Measurements from ENCODE around the gene MTG1. TPM values are rescaled to one million over a fixed set of nuclear protein-coding genes. Genes with fewer than 3 reads are reported as not detected.
A peak's percentile ranks its signal among the peaks of the same experiment; 100 is the strongest.

Gene MTG1, protein sequence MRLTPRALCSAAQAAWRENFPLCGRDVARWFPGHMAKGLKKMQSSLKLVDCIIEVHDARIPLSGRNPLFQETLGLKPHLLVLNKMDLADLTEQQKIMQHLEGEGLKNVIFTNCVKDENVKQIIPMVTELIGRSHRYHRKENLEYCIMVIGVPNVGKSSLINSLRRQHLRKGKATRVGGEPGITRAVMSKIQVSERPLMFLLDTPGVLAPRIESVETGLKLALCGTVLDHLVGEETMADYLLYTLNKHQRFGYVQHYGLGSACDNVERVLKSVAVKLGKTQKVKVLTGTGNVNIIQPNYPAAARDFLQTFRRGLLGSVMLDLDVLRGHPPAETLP
- polyA plus RNA-seq: 51.8 TPM

DNA sequence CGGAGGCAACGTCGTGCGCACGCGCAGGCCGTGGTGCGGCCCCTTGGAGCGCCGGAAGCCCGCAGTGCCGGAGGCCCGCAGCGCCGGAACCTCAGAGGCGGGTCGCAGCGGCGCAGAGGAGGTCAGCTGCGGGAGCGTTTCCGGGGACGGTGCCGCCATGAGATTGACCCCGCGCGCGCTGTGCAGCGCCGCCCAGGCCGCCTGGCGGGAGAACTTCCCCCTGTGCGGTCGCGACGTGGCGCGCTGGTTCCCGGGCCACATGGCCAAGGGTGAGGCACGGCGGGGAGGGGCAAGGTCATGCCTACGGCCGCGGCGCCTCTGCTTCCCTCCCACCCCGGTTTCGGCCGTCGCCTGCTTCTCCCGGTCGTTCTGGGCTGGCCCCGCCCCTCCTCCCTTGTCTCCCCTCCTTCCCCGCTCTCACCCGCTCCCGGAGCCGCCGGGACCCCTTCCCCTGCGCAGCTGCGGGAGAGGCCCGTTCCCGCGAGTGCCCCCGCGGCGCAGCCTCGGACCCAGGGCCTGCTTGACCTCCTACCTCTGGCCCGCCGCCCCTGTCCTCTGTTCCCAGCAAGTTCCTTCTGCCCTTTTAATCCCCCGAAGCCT lies at the start of gene MTG1:
Gene MTG1, plus strand, starts transcription at position 94 of the 600 bp plus-strand sequence. Its CDS starts 64 bp downstream, at position 158.
- Mint-ChIP-seq H3K27me3 (no peaks in the 10 kb centered on the region), H3K9me3 (no peaks in the 10 kb centered on the region), H3K4me3 (peak within 1 kb of the TSS; percentile 88 to 94 (median 90)), H3K36me3 (peaks cover 7% of the 10 kb centered on the region), H3K4me1 (peaks cover 29 to 34% (median 30%) of the 10 kb centered on the region in 3 donors), H3K27ac (peak within 1 kb of the TSS; percentile 75 to 97 (median 87))

DNA sequence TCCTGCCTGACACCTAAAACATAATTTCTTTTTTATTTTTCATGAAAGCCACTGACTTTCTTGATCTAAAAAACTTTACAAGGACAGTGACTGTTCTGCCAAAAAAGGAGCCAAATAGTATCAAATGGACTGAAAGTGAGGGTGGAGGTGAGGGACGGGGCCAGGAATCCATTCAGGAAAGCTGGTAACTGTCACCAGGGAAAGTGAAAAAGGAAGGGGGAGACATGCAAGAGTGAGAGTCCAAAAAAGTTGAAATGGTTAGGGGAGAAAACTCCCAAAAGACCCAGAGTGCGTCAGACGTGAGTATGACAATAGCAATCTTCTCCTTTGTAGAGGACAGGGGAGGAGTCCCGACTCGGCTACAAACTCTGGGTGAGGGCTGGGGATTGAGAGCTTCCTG lies 49.7 kb upstream of the MTG1 start:
- peaks cover 0 to 3% (median 0%) of the 10 kb centered on the region in 3 donors for H3K4me1 Mint-ChIP-seq
- H3K4me3 Mint-ChIP-seq: no peak overlapping the region
- no peaks in the 10 kb centered on the region for H3K9me3 Mint-ChIP-seq
- no peaks in the 10 kb centered on the region for H3K36me3 Mint-ChIP-seq
- no peak overlapping the region for H3K27ac Mint-ChIP-seq
- H3K27me3 Mint-ChIP-seq: peaks cover 35% of the 10 kb centered on the region

DNA sequence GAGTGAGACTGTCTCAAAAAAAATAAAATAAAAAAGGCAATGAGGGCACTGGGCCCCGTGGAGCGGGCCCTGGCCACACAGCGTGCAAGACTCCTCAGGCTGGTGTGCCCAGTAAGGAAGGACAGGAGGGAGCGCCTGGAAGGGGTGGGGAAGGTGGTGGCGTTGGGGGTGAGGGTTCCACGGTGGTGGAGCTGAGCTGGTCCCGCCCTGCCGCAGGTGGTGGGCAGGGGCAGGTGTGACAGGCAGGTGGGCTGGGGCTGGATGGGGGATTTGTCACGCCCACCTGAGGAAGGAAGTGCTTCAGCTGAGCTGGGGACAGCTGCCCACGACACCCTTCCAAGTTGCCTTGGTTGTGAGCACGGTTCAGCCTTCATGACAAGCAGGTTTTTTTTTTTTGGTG lies 47.5 kb upstream of the MTG1 start:
- Mint-ChIP-seq H3K27me3 (peaks cover 31% of the 10 kb centered on the region), H3K36me3 (no peaks in the 10 kb centered on the region), H3K9me3 (no peaks in the 10 kb centered on the region), H3K27ac (no peak overlapping the region), H3K4me1 (peaks cover 0 to 4% (median 0%) of the 10 kb centered on the region in 3 donors), H3K4me3 (peak overlapping the region in 1 of 4 donors; percentile 76)

DNA sequence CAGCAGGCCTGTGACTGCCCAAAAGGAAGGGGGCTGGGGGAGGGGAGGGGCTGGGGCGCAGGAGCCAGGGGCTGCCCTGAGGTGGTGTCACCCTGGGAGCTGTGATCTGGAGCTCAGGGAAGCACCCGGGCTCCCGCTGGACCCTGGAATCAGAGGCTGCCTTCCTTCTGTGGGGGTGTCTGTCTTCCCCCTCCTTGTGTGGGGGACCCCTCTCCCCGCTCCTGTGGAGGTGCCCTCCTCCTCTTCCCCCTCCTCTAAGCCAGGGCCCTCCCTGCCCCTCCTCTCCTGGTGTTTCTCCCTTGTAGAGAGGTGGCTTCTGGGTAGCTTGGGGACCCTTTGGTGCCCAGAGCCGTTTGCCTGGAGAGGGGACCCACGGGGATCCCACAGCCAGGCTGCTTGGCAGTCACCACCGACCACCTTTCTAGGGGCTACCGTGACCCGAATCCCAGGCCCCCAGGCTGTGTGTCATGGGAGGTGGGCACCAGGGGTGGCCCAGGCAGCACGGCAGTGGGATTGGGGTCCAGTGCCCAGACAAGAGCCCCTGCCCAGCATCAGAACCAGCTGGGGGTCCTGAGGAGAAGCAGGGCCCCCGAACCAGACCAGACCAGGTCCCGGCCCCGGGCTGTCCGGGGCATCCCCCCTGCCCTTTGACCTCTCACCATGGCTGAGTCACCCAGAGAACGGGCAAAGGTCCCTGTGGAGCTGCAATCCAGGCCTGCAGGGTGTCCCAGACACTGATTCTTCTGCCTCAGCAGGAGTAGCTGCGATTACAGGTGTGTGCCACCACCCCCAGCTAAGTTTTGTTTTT lies 46.0 kb upstream of the MTG1 start:
- H3K9me3 Mint-ChIP-seq: no peaks in the 10 kb centered on the region
- peaks cover 28% of the 10 kb centered on the region for H3K27me3 Mint-ChIP-seq
- no peak overlapping the region for H3K27ac Mint-ChIP-seq
- no peaks in the 10 kb centered on the region for H3K36me3 Mint-ChIP-seq
- H3K4me3 Mint-ChIP-seq: no peak overlapping the region
- peaks cover 0 to 4% (median 0%) of the 10 kb centered on the region in 3 donors for H3K4me1 Mint-ChIP-seq

DNA sequence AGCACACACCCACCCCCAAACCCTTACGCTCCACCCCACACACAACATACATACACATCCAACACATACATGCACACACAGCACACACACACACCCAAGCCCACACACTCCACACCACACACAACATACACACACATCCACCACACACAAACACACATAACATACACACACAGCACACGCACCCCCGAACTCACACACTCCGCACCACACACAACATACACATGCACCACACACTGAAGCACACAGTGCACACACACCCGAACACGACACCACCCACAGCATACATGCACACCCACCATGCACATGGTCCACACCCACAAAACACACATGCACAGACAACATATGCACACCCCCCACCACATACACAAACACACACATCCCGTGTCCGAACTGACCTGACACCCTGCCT lies 44.8 kb upstream of the MTG1 start:
- H3K27ac Mint-ChIP-seq: no peak overlapping the region
- H3K36me3 Mint-ChIP-seq: no peaks in the 10 kb centered on the region
- peaks cover 19% of the 10 kb centered on the region for H3K27me3 Mint-ChIP-seq
- no peak overlapping the region for H3K4me3 Mint-ChIP-seq
- no peaks in the 10 kb centered on the region for H3K9me3 Mint-ChIP-seq
- peaks cover 0 to 5% (median 0%) of the 10 kb centered on the region in 3 donors for H3K4me1 Mint-ChIP-seq

DNA sequence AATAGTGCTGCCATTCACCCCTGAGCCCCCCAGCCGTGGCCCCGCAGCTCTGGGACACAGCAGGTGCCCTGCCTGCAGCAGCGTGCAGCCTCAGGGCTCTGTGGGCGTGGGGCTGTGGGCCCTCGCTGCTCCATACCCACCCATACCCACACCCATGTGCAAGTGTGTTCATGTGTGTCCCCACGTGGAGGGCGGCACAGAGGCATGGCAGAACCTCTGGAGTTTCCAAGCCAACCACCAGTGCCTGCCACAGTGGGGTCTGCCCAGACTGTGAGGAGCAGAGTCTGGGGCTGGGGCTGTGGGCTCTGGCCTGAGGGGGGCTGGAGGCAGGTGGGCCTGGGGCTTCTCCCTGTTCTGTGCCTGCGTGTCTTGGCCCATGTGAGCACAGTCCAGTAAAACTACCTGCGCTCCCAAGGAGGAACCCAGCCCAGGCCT lies 44.4 kb upstream of the MTG1 start:
- H3K27ac Mint-ChIP-seq: no peak overlapping the region

DNA sequence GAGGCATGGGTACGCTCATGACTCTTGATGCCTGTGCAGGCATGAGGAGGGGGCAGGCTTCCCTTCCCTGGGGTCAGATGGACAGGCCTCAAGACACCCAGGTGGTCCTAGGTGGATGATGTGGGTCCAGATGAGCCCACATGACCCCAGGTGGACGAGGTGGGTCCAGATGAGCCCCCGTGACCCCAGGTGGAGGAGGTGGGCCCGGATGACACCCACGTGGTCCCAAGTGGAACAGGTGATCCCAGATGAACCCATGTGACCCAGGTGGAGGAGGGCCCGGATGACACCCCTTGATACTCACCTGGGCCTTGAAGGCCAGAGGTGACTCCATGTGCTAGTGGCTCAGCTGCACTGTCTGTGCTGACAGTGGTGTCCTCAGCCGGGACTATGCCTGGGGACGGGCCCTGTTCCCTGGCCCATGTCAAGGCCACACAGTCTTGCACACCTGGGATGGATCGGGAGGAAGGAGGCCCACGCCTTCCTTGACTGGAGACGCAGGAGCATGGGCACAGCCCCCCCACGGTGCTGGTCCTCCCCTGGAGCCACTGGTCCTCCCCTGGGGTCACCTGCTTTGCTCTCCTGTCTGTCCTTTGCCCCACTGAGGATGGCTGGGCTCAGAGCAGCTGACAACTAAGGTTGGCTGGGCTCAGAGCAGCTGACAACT lies 43.5 kb upstream of the MTG1 start:
- Mint-ChIP-seq H3K9me3 (no peaks in the 10 kb centered on the region), H3K4me3 (no peak overlapping the region), H3K27ac (no peak overlapping the region), H3K4me1 (peaks cover 0 to 5% (median 0%) of the 10 kb centered on the region in 3 donors), H3K27me3 (peaks cover 14% of the 10 kb centered on the region), H3K36me3 (no peaks in the 10 kb centered on the region)

More for the DNA sequence above, 44.4 kb upstream of the MTG1 start:
- Mint-ChIP-seq H3K9me3 (no peaks in the 10 kb centered on the region), H3K4me1 (peaks cover 0 to 5% (median 0%) of the 10 kb centered on the region in 3 donors), H3K4me3 (no peak overlapping the region), H3K27me3 (peaks cover 17% of the 10 kb centered on the region), H3K36me3 (no peaks in the 10 kb centered on the region)

DNA sequence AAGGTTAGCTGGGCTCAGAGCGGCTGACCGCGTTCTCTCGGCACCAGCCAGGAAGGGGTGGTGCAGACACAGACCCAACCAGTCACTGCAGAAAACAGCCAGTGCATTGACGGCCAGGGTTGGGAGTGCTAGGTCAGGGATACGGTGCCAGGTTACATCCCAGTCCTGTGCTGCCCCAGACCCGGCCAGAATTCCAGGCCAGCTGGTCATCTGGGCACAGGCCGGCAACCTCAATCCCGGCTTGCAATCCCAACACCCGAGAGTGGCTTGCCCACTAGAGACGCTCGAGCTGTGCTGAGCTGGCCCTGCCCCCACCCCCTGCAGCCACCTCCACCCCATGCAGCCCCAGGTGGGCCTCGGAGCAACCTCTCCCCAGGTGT lies 43.0 kb upstream of the MTG1 start:
- Mint-ChIP-seq H3K27ac (no peak overlapping the region), H3K4me3 (no peak overlapping the region), H3K27me3 (peaks cover 8% of the 10 kb centered on the region), H3K36me3 (no peaks in the 10 kb centered on the region), H3K9me3 (no peaks in the 10 kb centered on the region), H3K4me1 (peaks cover 0 to 5% (median 0%) of the 10 kb centered on the region in 3 donors)

DNA sequence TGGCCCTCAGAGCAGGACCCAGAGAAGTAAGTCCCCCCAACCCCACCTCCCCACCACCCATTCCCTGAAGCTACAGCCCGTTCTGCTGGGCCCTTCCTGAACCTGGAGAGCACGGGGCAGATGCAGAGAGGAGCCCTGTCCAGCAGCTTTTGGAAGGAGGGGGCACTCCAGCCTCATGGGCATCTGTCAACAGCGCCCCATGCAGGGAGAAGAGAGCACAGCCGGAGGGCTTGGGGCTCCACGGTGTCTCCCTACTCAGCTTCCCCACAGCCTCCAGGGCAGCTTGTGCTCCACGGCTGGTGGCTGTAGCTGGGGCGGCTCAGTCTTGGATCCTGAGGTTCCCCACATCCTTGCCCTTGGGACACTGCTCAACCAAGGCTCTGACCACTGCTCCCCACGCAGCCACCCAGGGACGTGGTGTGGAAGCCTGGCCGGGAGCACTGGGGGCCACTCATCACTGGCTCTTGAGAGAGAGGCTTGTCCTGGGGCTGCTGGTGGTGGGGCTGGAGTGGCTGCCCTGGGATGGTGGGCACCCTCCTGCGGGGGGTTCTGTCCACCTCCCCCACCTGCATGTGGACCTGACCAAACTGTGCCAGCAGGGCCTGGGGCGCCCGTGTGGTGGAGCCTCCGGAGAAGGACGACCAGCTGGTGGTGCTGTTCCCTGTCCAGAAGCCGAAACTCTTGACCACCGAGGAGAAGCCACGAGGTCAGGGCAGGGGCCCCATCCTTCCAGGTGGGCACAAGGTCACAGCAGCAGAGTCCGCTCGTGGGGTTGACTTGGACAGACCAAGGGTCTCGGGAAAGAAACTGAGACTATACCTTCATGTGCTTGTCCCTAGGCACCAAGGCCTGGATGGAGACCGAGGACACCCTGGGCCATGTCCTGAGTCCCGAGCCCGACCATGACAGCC lies 42.3 kb upstream of the MTG1 start:
- Mint-ChIP-seq H3K4me1 (peaks cover 0 to 5% (median 0%) of the 10 kb centered on the region in 3 donors), H3K27me3 (peaks cover 4% of the 10 kb centered on the region), H3K36me3 (no peaks in the 10 kb centered on the region)

DNA sequence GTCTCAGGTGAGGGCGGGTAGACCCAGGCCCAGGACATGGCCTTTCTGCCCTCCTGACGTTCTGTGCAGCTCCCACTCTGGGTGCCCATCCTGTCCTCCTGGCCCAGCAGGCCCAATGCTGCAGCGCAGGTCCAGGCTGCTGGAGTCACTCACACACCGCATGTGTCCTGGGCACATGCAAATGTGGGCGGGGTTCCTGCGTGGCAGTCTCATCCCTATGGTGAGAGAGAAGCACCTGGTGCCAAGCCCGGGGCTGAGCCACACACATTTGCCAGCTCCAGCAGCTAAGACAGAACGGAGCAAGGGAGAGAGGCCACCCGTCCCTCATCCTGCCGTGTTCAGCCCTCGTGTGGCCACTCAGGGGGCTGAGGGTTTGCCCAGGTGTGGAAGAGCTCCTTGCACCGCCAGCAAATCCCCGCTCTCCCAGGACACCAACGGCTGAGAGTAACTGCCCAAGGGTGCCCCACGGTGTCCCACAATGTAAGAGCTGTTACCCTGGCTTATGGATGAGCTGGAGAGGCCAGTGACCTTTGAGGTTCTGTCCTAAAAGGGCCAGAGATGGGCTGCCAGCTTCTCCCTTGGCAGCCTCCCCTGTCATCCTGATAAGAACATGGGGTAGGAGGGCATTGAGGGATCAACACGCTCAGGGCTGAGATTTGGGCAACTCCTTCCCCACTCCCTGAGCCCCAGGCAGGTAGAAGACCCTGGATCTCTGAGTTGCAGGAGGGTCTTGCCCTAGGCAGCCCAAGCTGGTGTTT lies 40.6 kb upstream of the MTG1 start:
- Mint-ChIP-seq H3K9me3 (no peaks in the 10 kb centered on the region), H3K27me3 (no peaks in the 10 kb centered on the region), H3K4me3 (no peak overlapping the region), H3K4me1 (peaks cover 0 to 5% (median 0%) of the 10 kb centered on the region in 3 donors), H3K36me3 (no peaks in the 10 kb centered on the region), H3K27ac (no peak overlapping the region)

More for the DNA sequence above, 42.3 kb upstream of the MTG1 start:
- no peaks in the 10 kb centered on the region for H3K9me3 Mint-ChIP-seq
- no peak overlapping the region for H3K27ac Mint-ChIP-seq
- no peak overlapping the region for H3K4me3 Mint-ChIP-seq

DNA sequence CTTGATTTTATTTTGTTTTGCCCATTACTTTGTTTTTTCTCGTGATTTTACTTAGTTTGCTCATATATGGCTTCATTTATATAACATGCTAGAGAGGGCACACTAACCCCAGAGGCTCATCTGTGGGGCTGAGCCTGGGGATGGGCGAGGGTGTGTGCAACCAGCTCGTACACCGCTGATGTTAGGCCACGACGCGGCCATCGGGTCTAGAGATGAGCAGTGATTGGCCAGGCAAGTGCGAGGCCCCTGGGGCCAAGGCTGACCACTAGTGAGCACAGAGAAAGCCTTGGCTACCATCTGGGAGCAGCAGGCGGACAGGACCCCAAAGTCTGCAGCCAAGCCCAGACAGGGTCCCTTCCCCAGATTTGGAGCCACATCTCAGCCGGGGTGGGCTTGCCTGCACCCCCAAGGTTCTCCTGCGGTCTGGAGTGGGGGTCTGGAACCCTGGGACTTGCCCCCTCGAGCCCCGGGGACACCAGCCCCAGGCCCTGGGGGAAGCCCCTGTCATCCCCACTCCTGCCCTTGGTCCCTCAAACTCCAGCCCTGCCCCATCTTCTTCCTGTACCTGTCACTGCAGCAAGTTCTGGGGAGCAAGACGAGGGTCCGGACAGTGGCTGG lies 39.9 kb upstream of the MTG1 start:
- Mint-ChIP-seq H3K27ac (peak overlapping the region in 1 of 3 donors; percentile 63), H3K36me3 (no peaks in the 10 kb centered on the region), H3K9me3 (no peaks in the 10 kb centered on the region), H3K4me1 (peaks cover 0 to 3% (median 0%) of the 10 kb centered on the region in 3 donors), H3K4me3 (no peak overlapping the region), H3K27me3 (no peaks in the 10 kb centered on the region)

DNA sequence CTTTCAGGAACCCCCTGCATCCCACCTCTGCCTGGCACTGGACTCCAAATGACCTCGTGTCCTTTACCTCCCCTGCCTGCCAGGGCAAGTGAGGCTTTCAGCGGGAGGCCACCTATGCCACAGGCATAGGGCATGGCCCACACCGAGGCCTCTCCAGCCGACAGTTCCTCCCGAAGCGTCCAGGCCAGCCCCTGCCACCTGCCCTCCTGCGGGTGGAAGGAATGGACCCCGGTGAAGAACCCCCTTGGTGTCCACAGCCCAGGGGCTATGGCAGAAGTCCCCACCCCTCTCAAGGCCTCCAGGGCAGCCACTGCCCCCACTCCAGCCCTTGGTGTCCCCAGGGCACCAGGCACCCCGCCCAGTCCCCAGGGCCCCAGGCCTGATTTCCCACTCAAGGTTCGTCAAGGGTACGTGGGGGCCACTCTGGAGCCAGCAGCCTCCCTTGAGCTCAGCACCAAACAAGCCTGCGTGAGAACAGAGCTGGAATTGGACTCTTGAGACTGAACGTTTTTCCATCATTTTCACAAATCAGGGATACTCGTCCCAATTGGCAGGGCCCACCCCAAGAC lies 39.2 kb upstream of the MTG1 start:
- H3K27me3 Mint-ChIP-seq: no peaks in the 10 kb centered on the region
- H3K9me3 Mint-ChIP-seq: no peaks in the 10 kb centered on the region
- H3K4me1 Mint-ChIP-seq: peaks cover 0 to 1% (median 0%) of the 10 kb centered on the region in 3 donors
- H3K36me3 Mint-ChIP-seq: no peaks in the 10 kb centered on the region
- peak overlapping the region in 1 of 4 donors; percentile 14 for H3K4me3 Mint-ChIP-seq
- H3K27ac Mint-ChIP-seq: no peak overlapping the region

DNA sequence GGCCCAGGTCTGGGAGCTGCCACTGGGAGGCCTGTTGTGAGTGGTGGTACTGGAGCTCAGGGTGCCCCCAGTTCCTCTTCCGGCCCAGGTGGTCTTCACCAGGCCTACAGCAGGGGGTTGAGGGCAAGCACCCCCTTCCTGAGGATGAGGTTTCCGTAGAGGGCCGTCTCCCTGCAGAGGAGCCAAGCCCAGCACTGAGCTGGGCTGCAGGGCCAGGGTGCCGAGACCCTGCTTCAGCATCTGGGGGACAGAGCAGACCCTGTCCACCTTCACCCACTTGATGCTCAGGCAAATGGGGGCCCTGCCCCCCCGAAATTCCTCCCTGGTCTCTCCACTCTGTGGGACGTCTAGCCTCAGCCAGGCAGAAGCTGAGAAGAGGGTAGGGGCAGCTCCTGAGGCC lies 38.7 kb upstream of the MTG1 start:
- Mint-ChIP-seq H3K36me3 (no peaks in the 10 kb centered on the region), H3K4me3 (peak overlapping the region in 1 of 4 donors; percentile 16), H3K4me1 (peaks cover 0 to 1% (median 0%) of the 10 kb centered on the region in 3 donors), H3K27me3 (no peaks in the 10 kb centered on the region), H3K27ac (peak overlapping the region in 1 of 3 donors; percentile 25), H3K9me3 (no peaks in the 10 kb centered on the region)

Data from IgD-negative memory B cell (primary cell).